Right lobe of liver (tissue), 6 donors: ENCODE data around the gene FMN1. TPM values are rescaled to one million over a fixed set of nuclear protein-coding genes. Genes with fewer than 3 reads are reported as not detected.
A peak's percentile ranks its signal among the peaks of the same experiment; 100 is the strongest.

ENCODE experiments used
- ATAC-seq, 4 donors: fragments of 200-7000 bp; cut with Tn5 transposase; one replicate each; pipeline ENCODE4 v1.9.1; 2020; ENCODE audit warnings: mild to moderate bottlenecking in 4 of 4, moderate library complexity in 4 of 4
- DNase-seq, 3 donors: peaks; one replicate each; pipeline ENCODE4 v3.0.0-alpha.2; 2020
- H3K27ac ChIP-seq, 3 donors: fragments of 200-600 bp; one replicate each; pipeline ENCODE4 v1.8.0; 2022
- H3K27me3 ChIP-seq, 2 donors: fragments of 200-600 bp; one replicate each; pipeline ENCODE4 v1.8.0; 2022
- H3K36me3 ChIP-seq, 4 donors: fragments of 200-600 bp; sonication (generic) in 1 of 4; one replicate each; pipeline versions ENCODE4 v1.5.1 to v1.8.0; 2017 to 2022; ENCODE audit warnings: control low read depth in 1 of 4
- H3K4me1 ChIP-seq, 4 donors: fragments of 200-600 bp; sonication (generic) in 1 of 4; one replicate each; pipeline versions ENCODE4 v1.5.1 to v1.8.0; 2017 to 2022; ENCODE audit warnings: control low read depth in 1 of 4
- H3K4me3 ChIP-seq, 3 donors: fragments of 200-600 bp; one replicate each; pipeline ENCODE4 v1.8.0; 2022
- H3K9me3 ChIP-seq, 4 donors: fragments of 200-600 bp; sonication (generic) in 1 of 4; one replicate each; pipeline versions ENCODE4 v1.5.1 to v1.8.0; 2017 to 2022; ENCODE audit warnings: control low read depth in 1 of 4
- POLR2A ChIP-seq: fragments of 450-650 bp; IDR thresholded peaks from one replicate; pipeline ENCODE4 v1.6.1; 2017; ENCODE audit warnings: antibody characterized with exemption, mild to moderate bottlenecking
- WGBS: methylation state at CpG from one replicate; pipeline ENCODE4 v1.1.6; 2018; ENCODE audit warnings: low coverage, low lambda C conversion rate; ENCODE audit not compliant: insufficient coverage; ENCODE audit errors: missing lambda C conversion rate; 5-methylcytosine and 5-hydroxymethylcytosine counted together
- intact Hi-C, 2 donors: fragments of 100-400 bp; cut with DNase I; formaldehyde crosslinking; loops; one replicate each; pipeline versions ENCODE4 v1.11.2 to v1.14.1; 2022
- total RNA-seq, 6 experiments: library from RNA; depleted of rRNA in 2 of 6; stranded (reverse); fragments of >200 nt in 2 of 6; fragmentation: NEBNext Ultra II Directional in 3 of 6; extraction: Animal tissue kit (Norgen Biotek cat#: 25700) in 3 of 6; gene quantifications; one replicate each; pipeline versions ENCODE4 v1.1.0 to v1.2.4, GENCODE V29; 2016 to 2023
- TF ChIP-seq, protein P1 (sequence below), 4 donors: fragments of 200-600 bp in 3 of 4; fragments of 450-650 bp in 1 of 4; IDR thresholded peaks; one replicate each; pipeline versions ENCODE4 v1.5.1 to v1.8.0; 2016 to 2022; ENCODE audit warnings: antibody characterized with exemption in 4 of 4, mild to moderate bottlenecking in 2 of 4
- donor health status: DM: no; HTN: yes; CAD: no.
- donor health status: DM: no; HTN: no; CAD: no.
- donor health status: DM: no; HTN: no; CAD: no.
- donor health status: DM: no; HTN: yes; CAD: no.
- donor health status: DM: no; HTN: yes; CAD: no.

Gene FMN1
- total RNA-seq, 6 experiments from 2014 or later, result 1.1 to 6.8 (median 3.1) TPM

DNA sequence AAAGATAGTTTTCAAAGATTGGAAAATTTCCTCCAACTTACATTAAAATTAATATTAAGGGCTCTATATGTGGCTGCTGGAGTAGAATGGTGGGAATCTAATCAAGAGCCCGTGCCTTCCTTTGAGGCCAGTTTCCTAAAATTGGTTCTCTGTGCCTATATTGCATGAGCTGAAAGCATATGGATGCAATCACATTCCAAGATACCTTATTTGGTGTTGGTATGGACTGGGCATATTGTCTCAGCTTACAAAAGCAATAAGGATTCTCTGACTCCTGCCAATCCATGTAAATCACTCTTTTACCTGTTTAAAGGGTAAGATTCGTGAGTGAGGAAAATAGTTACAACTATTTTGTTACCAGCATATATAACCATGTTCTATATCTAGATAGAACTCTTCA lies 365.1 kb downstream of the FMN1 start:
- DNase-seq, result no peak
- no peaks in the 10 kb centered on the region for H3K27me3 ChIP-seq
- no peak for TF ChIP-seq POLR2A
- TF ChIP-seq, protein P1, sequence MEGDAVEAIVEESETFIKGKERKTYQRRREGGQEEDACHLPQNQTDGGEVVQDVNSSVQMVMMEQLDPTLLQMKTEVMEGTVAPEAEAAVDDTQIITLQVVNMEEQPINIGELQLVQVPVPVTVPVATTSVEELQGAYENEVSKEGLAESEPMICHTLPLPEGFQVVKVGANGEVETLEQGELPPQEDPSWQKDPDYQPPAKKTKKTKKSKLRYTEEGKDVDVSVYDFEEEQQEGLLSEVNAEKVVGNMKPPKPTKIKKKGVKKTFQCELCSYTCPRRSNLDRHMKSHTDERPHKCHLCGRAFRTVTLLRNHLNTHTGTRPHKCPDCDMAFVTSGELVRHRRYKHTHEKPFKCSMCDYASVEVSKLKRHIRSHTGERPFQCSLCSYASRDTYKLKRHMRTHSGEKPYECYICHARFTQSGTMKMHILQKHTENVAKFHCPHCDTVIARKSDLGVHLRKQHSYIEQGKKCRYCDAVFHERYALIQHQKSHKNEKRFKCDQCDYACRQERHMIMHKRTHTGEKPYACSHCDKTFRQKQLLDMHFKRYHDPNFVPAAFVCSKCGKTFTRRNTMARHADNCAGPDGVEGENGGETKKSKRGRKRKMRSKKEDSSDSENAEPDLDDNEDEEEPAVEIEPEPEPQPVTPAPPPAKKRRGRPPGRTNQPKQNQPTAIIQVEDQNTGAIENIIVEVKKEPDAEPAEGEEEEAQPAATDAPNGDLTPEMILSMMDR (IDR thresholded peaks at IDR 0.05), result no peak
- H3K4me1 ChIP-seq, result no peaks in the 10 kb centered on the region
- 50% methylated on average over 2 of the region's 2 CpGs for WGBS
- ATAC-seq, result no peak
- H3K4me3 ChIP-seq, result no peak overlapping the region
- intact Hi-C loops, result no loop called here
- H3K9me3 ChIP-seq, result no peaks in the 10 kb centered on the region
- no peak overlapping the region for H3K27ac ChIP-seq
- no peaks in the 10 kb centered on the region for H3K36me3 ChIP-seq

DNA sequence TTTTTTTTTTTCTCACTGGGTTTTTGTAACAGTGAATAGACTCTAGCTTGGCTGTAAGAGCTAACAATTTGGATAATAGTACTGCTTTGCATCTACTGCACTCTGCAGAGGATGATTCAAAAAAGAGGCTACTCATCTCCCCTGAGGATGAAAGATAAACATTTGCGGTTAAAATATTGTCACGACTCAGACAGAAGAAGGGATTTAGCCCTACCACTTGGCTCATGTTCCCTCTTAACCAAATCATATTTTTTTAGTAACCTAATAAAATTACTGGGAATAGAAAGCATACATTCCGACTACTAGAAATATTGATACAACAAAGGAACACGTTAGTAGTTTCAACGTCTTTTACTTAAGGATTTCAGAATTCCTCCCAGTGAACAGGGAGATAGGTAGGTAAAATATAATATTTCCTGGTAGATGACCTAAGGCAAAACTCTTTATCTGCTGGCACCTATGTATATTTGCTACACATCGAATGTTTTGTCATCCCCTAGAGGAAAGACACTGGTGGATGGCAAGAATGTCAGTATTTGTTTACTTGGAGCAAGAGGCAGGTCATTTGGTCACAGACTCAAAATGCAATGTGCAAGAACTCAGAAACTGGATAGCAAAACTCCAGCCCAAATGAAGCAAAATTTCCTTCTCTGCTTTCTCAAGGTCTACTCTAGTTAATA lies 365.9 kb downstream of the FMN1 start:
- intact Hi-C loops, result no loop called here
- Histone ChIP-seq H3K27me3 (no peaks in the 10 kb centered on the region), H3K36me3 (no peaks in the 10 kb centered on the region), H3K4me3 (no peak overlapping the region), H3K27ac (no peak overlapping the region), H3K4me1 (no peaks in the 10 kb centered on the region), H3K9me3 (no peaks in the 10 kb centered on the region)
- DNase-seq, result no peak
- ATAC-seq, result no peak
- WGBS, result 65% methylated on average over 6 of the region's 6 CpGs
- TF ChIP-seq POLR2A, result no peak
- TF ChIP-seq, protein P1 (IDR thresholded peaks at IDR 0.05), result no peak

DNA sequence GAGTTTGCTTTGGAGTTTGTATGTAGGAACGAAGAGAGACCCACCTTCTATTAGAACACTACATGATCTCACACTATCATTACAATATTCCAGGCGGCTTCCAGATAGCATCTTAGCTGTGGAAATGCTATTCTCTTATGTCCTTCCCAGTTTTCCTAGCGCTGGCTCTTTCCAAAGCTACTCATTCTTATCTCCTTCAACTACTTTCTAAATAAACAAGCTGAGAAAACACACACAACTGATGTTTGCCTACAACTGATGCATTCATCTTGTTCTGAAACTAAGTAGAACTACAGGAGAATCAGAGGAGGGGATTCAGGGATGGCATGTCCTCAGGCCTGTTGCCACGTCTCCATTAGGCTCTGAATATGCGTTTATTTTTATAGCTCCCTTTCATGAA lies 367.8 kb downstream of the FMN1 start:
- WGBS, result 82% methylated on average over 4 of the region's 5 CpGs
- Histone ChIP-seq H3K27ac (no peak overlapping the region), H3K4me3 (no peak overlapping the region), H3K27me3 (no peaks in the 10 kb centered on the region), H3K4me1 (no peaks in the 10 kb centered on the region), H3K9me3 (no peaks in the 10 kb centered on the region), H3K36me3 (no peaks in the 10 kb centered on the region)
- DNase-seq (no peak), ATAC-seq (no peak)
- intact Hi-C loops, result no loop called here
- TF ChIP-seq POLR2A, result no peak
- TF ChIP-seq, protein P1 (IDR thresholded peaks at IDR 0.05), result no peak

DNA sequence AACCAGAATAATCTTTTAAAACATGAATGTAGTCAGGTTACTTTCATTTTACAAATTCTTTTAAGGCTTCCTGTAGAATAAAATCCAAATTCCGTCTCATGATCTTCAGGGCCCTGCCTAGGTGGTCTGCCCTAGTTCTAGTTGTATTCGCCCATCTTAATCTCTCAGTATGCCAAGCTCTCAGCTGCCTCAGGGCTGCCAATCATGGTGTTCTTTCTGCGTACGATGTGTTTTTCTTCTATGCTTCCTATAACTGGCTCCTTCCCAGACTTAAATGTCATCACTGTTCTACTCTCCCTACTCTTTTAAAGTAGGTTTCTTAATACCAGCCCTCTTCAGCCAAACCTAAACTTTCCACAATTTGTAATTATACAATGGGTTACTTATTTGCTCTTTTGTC lies 369.3 kb downstream of the FMN1 start:
- Histone ChIP-seq H3K9me3 (no peaks in the 10 kb centered on the region), H3K4me3 (no peak overlapping the region), H3K27ac (no peak overlapping the region), H3K27me3 (no peaks in the 10 kb centered on the region), H3K4me1 (no peaks in the 10 kb centered on the region), H3K36me3 (no peaks in the 10 kb centered on the region)
- TF ChIP-seq, protein P1 (IDR thresholded peaks at IDR 0.05), result no peak
- TF ChIP-seq POLR2A, result no peak
- intact Hi-C loops, result no loop called here
- DNase-seq (no peak), ATAC-seq (no peak)
- 82% methylated on average over 4 of the region's 4 CpGs for WGBS

DNA sequence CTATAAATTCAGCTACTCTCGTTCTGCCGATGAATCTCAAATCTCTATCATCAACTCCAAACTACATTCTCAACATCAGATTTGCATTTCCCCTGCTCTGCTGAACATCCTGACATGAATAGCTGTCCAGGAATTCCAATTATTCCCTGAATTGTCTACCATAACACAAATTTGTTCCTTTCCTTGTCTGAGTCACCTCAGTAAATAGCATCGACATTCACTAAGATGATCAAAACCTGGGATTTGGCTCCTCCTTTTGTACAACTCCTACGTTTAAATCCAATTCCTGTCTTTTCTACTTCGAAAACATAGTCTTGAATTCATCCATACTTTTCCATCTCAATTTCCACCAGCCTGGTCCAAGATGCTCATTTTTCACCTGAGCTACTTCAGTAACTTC lies 369.7 kb downstream of the FMN1 start:
- DNase-seq (no peak), ATAC-seq (peak in 1 of 4 donors; percentile 25)
- no peak for TF ChIP-seq POLR2A
- TF ChIP-seq, protein P1 (IDR thresholded peaks at IDR 0.05), result no peak
- Histone ChIP-seq H3K9me3 (no peaks in the 10 kb centered on the region), H3K36me3 (no peaks in the 10 kb centered on the region), H3K27me3 (no peaks in the 10 kb centered on the region), H3K4me1 (no peaks in the 10 kb centered on the region), H3K27ac (no peak overlapping the region), H3K4me3 (no peak overlapping the region)
- intact Hi-C loops, result no loop called here
- WGBS, result 67% methylated on average over 5 of the region's 5 CpGs
